SK-N-SH (cell line): Measurements from ENCODE around the gene C9orf72. TPM values are rescaled to one million over a fixed set of nuclear protein-coding genes. Genes with fewer than 3 reads are reported as not detected.

Experiments
- CTCF ChIA-PET: fragments of 300-600, 350-600 bp; formaldehyde crosslinking; extraction: SDS; loops from one replicate; lab custom pipeline; 2021; lab: Yijun Ruan, JAX
- POLR2A ChIA-PET: fragments of 350-600 bp; sonication (Branson Sonifier 250); formaldehyde crosslinking; extraction: SDS; loops from one replicate; lab custom pipeline; 2020; ENCODE audit warnings: antibody characterized with exemption, inconsistent platforms; lab: Yijun Ruan, JAX
- DNase-seq: peaks from one replicate; pipeline ENCODE4 v3.0.0; 2012
- H2AFZ ChIP-seq: fragments of 200-600 bp; sonication (generic); 2 replicates; pipeline ENCODE4 v1.8.1; 2016; ENCODE audit warnings: antibody characterized with exemption, mild to moderate bottlenecking, low read depth
- H3F3A ChIP-seq: fragments of 200-600 bp; sonication (generic); replicated peaks from 2 replicates; pipeline ENCODE3; 2016; ENCODE audit warnings: antibody characterized with exemption, mild to moderate bottlenecking; ENCODE audit not compliant: insufficient read depth
- H3K27ac ChIP-seq, 2 experiments: fragments of 200-500 bp in 1 of 2; fragments of 200-600 bp in 1 of 2; sonication (Bioruptor generic) in 1 of 2; sonication (generic), shearing (Covaris generic) in 1 of 2; 2 replicates each; pipeline versions ENCODE4 v1.5.1 to v1.6.1; 2014 to 2016; ENCODE audit warnings: low read depth in 2 of 2, inconsistent platforms in 1 of 2, low read length in 1 of 2, mild to moderate bottlenecking in 1 of 2, mixed read lengths in 1 of 2
- H3K27me3 ChIP-seq: fragments of 200-600 bp; sonication (generic), shearing (Covaris generic); 2 replicates; pipeline ENCODE4 v1.6.1; 2016; ENCODE audit warnings: mixed run types; ENCODE audit not compliant: insufficient read depth
- H3K36me3 ChIP-seq, 2 experiments: fragments of 200-500 bp in 1 of 2; fragments of 200-600 bp in 1 of 2; sonication (Bioruptor generic) in 1 of 2; sonication (generic) in 1 of 2; replicated peaks in 1 of 2; 2 replicates each; pipeline versions ENCODE3 to v1.5.1; 2014 to 2016; ENCODE audit warnings: low read length in 1 of 2, mild to moderate bottlenecking in 1 of 2; ENCODE audit not compliant: insufficient read depth in 2 of 2, control insufficient read depth in 1 of 2
- H3K4me1 ChIP-seq, 2 experiments: fragments of 200-500 bp in 1 of 2; fragments of 200-600 bp in 1 of 2; sonication (Bioruptor generic) in 1 of 2; sonication (generic), shearing (Covaris generic) in 1 of 2; 2 replicates each; pipeline versions ENCODE4 v1.5.1 to v1.6.1; 2014 to 2016; ENCODE audit warnings: low read depth in 1 of 2, low read length in 1 of 2, mixed run types in 1 of 2; ENCODE audit not compliant: insufficient read depth in 2 of 2, control insufficient read depth in 1 of 2
- H3K4me2 ChIP-seq: fragments of 200-600 bp; sonication (generic), shearing (Covaris generic); 2 replicates; pipeline ENCODE4 v1.6.1; 2017; ENCODE audit warnings: mixed run types
- H3K4me3 ChIP-seq, 2 experiments: fragments of 200-500 bp in 1 of 2; fragments of 200-600 bp in 1 of 2; sonication (Bioruptor generic) in 1 of 2; sonication (generic), shearing (Covaris generic) in 1 of 2; 2 replicates each; pipeline versions ENCODE4 v1.5.1 to v1.8.1; 2014 to 2016; ENCODE audit warnings: low read depth in 2 of 2, inconsistent platforms in 1 of 2, low read length in 1 of 2, mild to moderate bottlenecking in 1 of 2, mixed read lengths in 1 of 2, moderate library complexity in 1 of 2
- H3K79me2 ChIP-seq: fragments of 200-600 bp; sonication (generic); 2 replicates; pipeline ENCODE4 v1.8.1; 2017; ENCODE audit warnings: mild to moderate bottlenecking; ENCODE audit not compliant: insufficient read depth
- H3K9ac ChIP-seq: fragments of 200-600 bp; sonication (generic); 2 replicates; pipeline ENCODE4 v1.6.1; 2017; ENCODE audit warnings: mixed run types
- H3K9me2 ChIP-seq: fragments of 200-600 bp; sonication (generic); 2 replicates; pipeline ENCODE4 v1.6.1; 2017; ENCODE audit warnings: mixed run types
- H3K9me3 ChIP-seq: fragments of 200-600 bp; sonication (generic); 2 replicates; pipeline ENCODE4 v1.6.1; 2017; ENCODE audit warnings: mixed run types, mild to moderate bottlenecking, moderate library complexity
- H4K20me1 ChIP-seq: fragments of 200-600 bp; sonication (generic); 2 replicates; pipeline ENCODE4 v1.6.1; 2017; ENCODE audit warnings: mild to moderate bottlenecking, mixed run types; ENCODE audit not compliant: insufficient read depth
- CHD2 ChIP-seq: fragments of 150-350 bp; IDR thresholded peaks from 2 replicates; pipeline ENCODE4 v1.6.1; 2018; ENCODE audit warnings: low read length; ENCODE audit not compliant: partially characterized antibody
- ELF1 ChIP-seq: IDR thresholded peaks from 2 replicates; pipeline ENCODE4 v1.4.0; 2012
- EP300 ChIP-seq, 2 experiments: IDR thresholded peaks; 2 replicates each; pipeline versions ENCODE4 v1.4.0 to v1.6.1; 2012; ENCODE audit warnings: borderline replicate concordance in 1 of 2, low read depth in 1 of 2, low read length in 1 of 2
- EZH2phosphoT487 ChIP-seq: fragments of 200-600 bp; sonication (generic); IDR thresholded peaks from 2 replicates; pipeline ENCODE4 v1.6.1; 2017; ENCODE audit warnings: low read depth, mixed run types, mild to moderate bottlenecking, antibody characterized with exemption, moderate library complexity, borderline replicate concordance
- GATA2 ChIP-seq: sonication (generic); formaldehyde crosslinking; IDR thresholded peaks from 2 replicates; pipeline ENCODE4 v1.5.0; 2020; ENCODE audit warnings: mild to moderate bottlenecking, missing genetic modification reagents
- JUND ChIP-seq: IDR thresholded peaks from 2 replicates; pipeline ENCODE4 v1.4.0; 2012
- NRF1 ChIP-seq: IDR thresholded peaks from 2 replicates; pipeline ENCODE4 v1.6.1; 2012; ENCODE audit warnings: low read depth, mild to moderate bottlenecking, low read length
- RCOR1 ChIP-seq: fragments of 150-350 bp; IDR thresholded peaks from 2 replicates; pipeline ENCODE4 v1.6.1; 2017; ENCODE audit warnings: antibody characterized with exemption, low read length
- RFX5 ChIP-seq: IDR thresholded peaks from 2 replicates; pipeline ENCODE4 v1.6.1; 2012; ENCODE audit warnings: mild to moderate bottlenecking, improper control_type of control experiment, low read length
- RXRA ChIP-seq: IDR thresholded peaks from 2 replicates; pipeline ENCODE4 v1.4.0; 2012; ENCODE audit warnings: low read depth, mild to moderate bottlenecking, borderline replicate concordance
- SIN3A ChIP-seq: IDR thresholded peaks from 2 replicates; pipeline ENCODE4 v1.6.1; 2012; ENCODE audit warnings: low read depth, mild to moderate bottlenecking, low read length, moderate library complexity, borderline replicate concordance
- TCF12 ChIP-seq: IDR thresholded peaks from 2 replicates; pipeline ENCODE4 v1.4.0; 2012
- TEAD4 ChIP-seq: IDR thresholded peaks from 2 replicates; pipeline ENCODE4 v1.4.0; 2012; ENCODE audit warnings: mild to moderate bottlenecking, borderline replicate concordance; ENCODE audit not compliant: insufficient read depth
- WGBS: methylation state at CpG from one replicate; pipeline ENCODE4 v1.1.6; 2017; ENCODE audit warnings: low lambda C conversion rate; 5-methylcytosine and 5-hydroxymethylcytosine counted together
- polyA plus RNA-seq, 3 experiments: library from polyadenylated mRNA; depleted of rRNA; stranded (reverse); fragments of >200 nt; gene quantifications; 2 replicates each; pipeline ENCODE4 v1.2.3, GENCODE V29; 2012
- TF ChIP-seq, protein P1 (sequence below): fragments of 150-350 bp; IDR thresholded peaks from 2 replicates; pipeline ENCODE4 v1.6.1; 2017; ENCODE audit warnings: antibody characterized with exemption, low read length, low read depth, borderline replicate concordance
- TF ChIP-seq, protein P2 (sequence below): IDR thresholded peaks from 2 replicates; pipeline ENCODE4 v1.4.0; 2012; ENCODE audit warnings: low read depth, borderline replicate concordance
- TF ChIP-seq, protein P3 (sequence below): IDR thresholded peaks from 2 replicates; pipeline ENCODE4 v1.4.0; 2012; ENCODE audit warnings: low read depth
- TF ChIP-seq, protein P4 (sequence below): IDR thresholded peaks from 2 replicates; pipeline ENCODE4 v1.6.1; 2012; ENCODE audit warnings: mild to moderate bottlenecking, low read depth, low read length, moderate library complexity
- TF ChIP-seq, protein P5 (sequence below): fragments of 200-600 bp; sonication (generic); IDR thresholded peaks from 2 replicates; pipeline ENCODE4 v1.6.1; 2017; ENCODE audit warnings: antibody characterized with exemption, mild to moderate bottlenecking, moderate library complexity

Gene C9orf72
- polyA plus RNA-seq, 1 of the 3 experiments (the other 2 are of a cell fraction) = 4.0 TPM

DNA sequence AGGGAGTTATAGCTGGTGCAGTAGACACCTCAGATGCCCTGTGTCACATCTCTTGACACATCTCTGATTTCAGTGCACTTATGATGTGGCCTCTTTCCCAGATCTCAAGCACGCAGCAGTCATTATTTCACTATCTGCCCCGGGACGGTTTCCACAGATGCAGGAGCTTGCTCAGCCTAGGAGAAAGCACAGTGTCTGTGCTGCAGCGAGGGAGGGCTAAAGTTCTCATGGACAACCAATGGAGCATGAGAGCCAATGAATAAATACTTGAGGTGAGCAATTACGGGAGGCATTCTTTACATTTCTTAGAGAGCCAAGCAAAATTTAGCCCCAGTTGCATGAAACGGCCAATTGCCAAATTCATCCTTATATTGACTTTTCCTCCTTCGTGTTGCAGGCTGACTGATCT is 36.2 kb downstream of the C9orf72 start:
- no peaks in the 10 kb centered on the region for H3K9me2 ChIP-seq
- H4K20me1 ChIP-seq = no peaks in the 10 kb centered on the region
- DNase-seq = no peak
- H3K4me3 ChIP-seq = no peak overlapping the region
- no peak overlapping the region for H3K27ac ChIP-seq
- no peaks in the 10 kb centered on the region for H3K36me3 ChIP-seq
- WGBS = 91% methylated on average over 7 of the region's 7 CpGs
- H3K4me1 ChIP-seq = no peaks in the 10 kb centered on the region; a peak in 2 of 4 replicates
- H3K9ac ChIP-seq = no peak overlapping the region
- no peaks in the 10 kb centered on the region for H3K79me2 ChIP-seq
- no peaks in the 10 kb centered on the region for H3K27me3 ChIP-seq
- H3F3A ChIP-seq = no peaks in the 10 kb centered on the region
- CTCF ChIA-PET = interaction anchor here (1.9 kb wide), 2 partner anchors 8 to 204 kb away, joined by 8 read pairs; no protein-coding TSS in a partner anchor
- no peak overlapping the region for H3K4me2 ChIP-seq
- TF ChIP-seq TEAD4 (no peak), RCOR1 (no peak), GATA2 (CRISPR knock-in tag) (no peak), RFX5 (no peak), JUND (no peak)
- TF ChIP-seq, protein P1, sequence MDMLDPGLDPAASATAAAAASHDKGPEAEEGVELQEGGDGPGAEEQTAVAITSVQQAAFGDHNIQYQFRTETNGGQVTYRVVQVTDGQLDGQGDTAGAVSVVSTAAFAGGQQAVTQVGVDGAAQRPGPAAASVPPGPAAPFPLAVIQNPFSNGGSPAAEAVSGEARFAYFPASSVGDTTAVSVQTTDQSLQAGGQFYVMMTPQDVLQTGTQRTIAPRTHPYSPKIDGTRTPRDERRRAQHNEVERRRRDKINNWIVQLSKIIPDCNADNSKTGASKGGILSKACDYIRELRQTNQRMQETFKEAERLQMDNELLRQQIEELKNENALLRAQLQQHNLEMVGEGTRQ = no peak
- TF ChIP-seq, protein P2, sequence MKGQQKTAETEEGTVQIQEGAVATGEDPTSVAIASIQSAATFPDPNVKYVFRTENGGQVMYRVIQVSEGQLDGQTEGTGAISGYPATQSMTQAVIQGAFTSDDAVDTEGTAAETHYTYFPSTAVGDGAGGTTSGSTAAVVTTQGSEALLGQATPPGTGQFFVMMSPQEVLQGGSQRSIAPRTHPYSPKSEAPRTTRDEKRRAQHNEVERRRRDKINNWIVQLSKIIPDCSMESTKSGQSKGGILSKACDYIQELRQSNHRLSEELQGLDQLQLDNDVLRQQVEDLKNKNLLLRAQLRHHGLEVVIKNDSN = no peak
- TF ChIP-seq, protein P3, sequence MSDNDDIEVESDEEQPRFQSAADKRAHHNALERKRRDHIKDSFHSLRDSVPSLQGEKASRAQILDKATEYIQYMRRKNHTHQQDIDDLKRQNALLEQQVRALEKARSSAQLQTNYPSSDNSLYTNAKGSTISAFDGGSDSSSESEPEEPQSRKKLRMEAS = no peak
- TF ChIP-seq, all 33 proteins: peak for 0
- Histone ChIP-seq H3K9me3 (no peaks in the 10 kb centered on the region), H2AFZ (no peak overlapping the region)
- POLR2A ChIA-PET = no interaction called here

DNA sequence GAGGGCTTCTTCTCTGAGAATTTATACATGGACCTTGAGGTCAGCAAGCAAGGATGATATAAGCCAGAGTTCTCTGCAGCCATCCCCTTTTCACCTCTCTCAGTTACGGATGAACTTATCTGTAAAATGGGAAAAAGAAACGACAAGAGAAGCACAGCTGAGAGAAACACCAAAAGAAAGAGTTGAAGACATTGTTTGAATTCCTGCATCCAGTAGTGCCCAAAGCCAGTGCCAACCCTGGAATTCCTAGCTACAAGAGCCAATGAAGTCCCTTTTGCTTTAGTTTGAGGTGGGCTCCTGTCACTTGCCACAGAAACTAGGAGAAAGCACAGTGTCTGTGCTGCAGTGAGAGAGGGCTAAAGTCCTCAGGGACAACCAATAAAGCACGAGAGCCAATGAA is 37.1 kb downstream of the C9orf72 start:
- Histone ChIP-seq H3K4me1 (no peaks in the 10 kb centered on the region; a peak in 1 of 4 replicates), H3K27me3 (no peaks in the 10 kb centered on the region), H3K36me3 (no peaks in the 10 kb centered on the region), H2AFZ (no peak overlapping the region), H3K79me2 (no peaks in the 10 kb centered on the region), H3F3A (no peaks in the 10 kb centered on the region), H3K9me3 (no peaks in the 10 kb centered on the region), H3K27ac (no peak overlapping the region), H4K20me1 (no peaks in the 10 kb centered on the region), H3K9ac (no peak overlapping the region), H3K4me3 (no peak overlapping the region), H3K4me2 (no peak overlapping the region), H3K9me2 (no peaks in the 10 kb centered on the region)
- DNase-seq = no peak
- POLR2A ChIA-PET = no interaction called here
- WGBS = 93% methylated on average over 3 of the region's 3 CpGs
- CTCF ChIA-PET = interaction anchor here (1.7 to 1.9 kb wide), 3 partner anchors 9 to 203 kb away, joined by 5 to 8 read pairs (median 8); no protein-coding TSS in a partner anchor
- TF ChIP-seq NRF1 = no peak
- TF ChIP-seq, protein P4, sequence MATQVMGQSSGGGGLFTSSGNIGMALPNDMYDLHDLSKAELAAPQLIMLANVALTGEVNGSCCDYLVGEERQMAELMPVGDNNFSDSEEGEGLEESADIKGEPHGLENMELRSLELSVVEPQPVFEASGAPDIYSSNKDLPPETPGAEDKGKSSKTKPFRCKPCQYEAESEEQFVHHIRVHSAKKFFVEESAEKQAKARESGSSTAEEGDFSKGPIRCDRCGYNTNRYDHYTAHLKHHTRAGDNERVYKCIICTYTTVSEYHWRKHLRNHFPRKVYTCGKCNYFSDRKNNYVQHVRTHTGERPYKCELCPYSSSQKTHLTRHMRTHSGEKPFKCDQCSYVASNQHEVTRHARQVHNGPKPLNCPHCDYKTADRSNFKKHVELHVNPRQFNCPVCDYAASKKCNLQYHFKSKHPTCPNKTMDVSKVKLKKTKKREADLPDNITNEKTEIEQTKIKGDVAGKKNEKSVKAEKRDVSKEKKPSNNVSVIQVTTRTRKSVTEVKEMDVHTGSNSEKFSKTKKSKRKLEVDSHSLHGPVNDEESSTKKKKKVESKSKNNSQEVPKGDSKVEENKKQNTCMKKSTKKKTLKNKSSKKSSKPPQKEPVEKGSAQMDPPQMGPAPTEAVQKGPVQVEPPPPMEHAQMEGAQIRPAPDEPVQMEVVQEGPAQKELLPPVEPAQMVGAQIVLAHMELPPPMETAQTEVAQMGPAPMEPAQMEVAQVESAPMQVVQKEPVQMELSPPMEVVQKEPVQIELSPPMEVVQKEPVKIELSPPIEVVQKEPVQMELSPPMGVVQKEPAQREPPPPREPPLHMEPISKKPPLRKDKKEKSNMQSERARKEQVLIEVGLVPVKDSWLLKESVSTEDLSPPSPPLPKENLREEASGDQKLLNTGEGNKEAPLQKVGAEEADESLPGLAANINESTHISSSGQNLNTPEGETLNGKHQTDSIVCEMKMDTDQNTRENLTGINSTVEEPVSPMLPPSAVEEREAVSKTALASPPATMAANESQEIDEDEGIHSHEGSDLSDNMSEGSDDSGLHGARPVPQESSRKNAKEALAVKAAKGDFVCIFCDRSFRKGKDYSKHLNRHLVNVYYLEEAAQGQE = no peak
- no peak for TF ChIP-seq EZH2phosphoT487
- TF ChIP-seq SIN3A = no peak
- TF ChIP-seq, protein P1 = no peak
- TF ChIP-seq EP300 (IDR thresholded peaks at IDR 0.05; ENCODE audit: borderline replicate concordance in 1 of 2, low read depth in 1 of 2, low read length in 1 of 2) = no peak
- no peak for TF ChIP-seq RXRA
- no peak for TF ChIP-seq CHD2
- TF ChIP-seq ELF1 = no peak
- no peak for TF ChIP-seq TCF12
- TF ChIP-seq, protein P5, sequence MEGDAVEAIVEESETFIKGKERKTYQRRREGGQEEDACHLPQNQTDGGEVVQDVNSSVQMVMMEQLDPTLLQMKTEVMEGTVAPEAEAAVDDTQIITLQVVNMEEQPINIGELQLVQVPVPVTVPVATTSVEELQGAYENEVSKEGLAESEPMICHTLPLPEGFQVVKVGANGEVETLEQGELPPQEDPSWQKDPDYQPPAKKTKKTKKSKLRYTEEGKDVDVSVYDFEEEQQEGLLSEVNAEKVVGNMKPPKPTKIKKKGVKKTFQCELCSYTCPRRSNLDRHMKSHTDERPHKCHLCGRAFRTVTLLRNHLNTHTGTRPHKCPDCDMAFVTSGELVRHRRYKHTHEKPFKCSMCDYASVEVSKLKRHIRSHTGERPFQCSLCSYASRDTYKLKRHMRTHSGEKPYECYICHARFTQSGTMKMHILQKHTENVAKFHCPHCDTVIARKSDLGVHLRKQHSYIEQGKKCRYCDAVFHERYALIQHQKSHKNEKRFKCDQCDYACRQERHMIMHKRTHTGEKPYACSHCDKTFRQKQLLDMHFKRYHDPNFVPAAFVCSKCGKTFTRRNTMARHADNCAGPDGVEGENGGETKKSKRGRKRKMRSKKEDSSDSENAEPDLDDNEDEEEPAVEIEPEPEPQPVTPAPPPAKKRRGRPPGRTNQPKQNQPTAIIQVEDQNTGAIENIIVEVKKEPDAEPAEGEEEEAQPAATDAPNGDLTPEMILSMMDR = no peak
